PC-3 (cell line): ENCODE measurements around the gene EHMT1.

ENCODE experiments used
- EZH2 ChIP-seq: fragments of 300-600 bp; sonication (generic); IDR thresholded peaks from one replicate; pipeline ENCODE4 v1.6.1; 2017; ENCODE audit warnings: antibody characterized with exemption, mild to moderate bottlenecking, low read length; ENCODE audit not compliant: unreplicated experiment
- TF ChIP-seq, protein P1 (sequence below): fragments of 300-600 bp; sonication (generic); conservative IDR thresholded peaks from 2 replicates; pipeline ENCODE4 v1.5.1; 2017; ENCODE audit warnings: antibody characterized with exemption, low read depth, mild to moderate bottlenecking, low read length

DNA sequence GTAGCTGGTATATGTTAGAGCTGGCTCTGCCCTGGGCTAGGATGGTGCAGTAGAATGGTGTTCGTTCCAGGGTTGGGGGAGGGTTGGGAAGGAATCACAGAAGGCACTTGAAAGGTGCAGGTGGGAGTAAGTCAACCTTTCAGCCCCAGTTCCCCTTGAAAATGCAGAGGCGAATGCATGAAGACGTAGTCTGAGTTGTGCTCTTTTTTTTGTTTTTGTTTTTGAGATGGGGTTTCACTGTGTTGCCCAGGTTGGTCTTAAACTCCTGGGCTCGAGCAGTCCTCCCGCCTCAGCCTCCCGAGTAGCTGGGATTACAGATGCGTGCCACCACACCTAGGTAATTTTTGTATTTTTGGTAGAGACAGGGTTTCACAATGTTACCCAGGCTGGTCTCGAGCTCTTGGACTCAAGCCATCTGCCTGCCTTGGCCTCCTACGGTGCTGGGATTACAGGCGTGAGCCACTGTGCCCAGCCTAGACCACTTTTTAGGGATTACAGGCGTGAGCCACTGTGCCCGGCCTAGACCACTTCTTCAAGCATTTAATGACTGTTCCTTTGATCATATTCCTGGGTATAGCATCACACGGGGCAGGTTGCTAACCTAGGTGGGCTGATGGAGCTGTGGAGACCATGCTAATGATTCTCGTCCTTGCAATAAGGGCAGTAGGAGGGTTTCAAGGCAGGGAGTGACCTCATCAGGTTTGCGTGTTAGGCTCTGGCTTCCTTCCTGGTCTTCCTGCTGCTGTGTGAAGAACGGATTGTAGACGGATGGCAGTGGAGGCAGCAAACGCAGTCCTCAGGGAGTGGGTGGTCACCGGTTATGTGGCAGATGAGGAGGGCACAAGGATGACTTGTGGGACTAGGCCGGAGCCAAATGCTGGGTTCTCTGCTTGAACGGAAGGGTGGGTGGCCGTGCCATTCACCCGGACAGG, 13.7 kb downstream of the EHMT1 start:
- TF ChIP-seq, protein P1, sequence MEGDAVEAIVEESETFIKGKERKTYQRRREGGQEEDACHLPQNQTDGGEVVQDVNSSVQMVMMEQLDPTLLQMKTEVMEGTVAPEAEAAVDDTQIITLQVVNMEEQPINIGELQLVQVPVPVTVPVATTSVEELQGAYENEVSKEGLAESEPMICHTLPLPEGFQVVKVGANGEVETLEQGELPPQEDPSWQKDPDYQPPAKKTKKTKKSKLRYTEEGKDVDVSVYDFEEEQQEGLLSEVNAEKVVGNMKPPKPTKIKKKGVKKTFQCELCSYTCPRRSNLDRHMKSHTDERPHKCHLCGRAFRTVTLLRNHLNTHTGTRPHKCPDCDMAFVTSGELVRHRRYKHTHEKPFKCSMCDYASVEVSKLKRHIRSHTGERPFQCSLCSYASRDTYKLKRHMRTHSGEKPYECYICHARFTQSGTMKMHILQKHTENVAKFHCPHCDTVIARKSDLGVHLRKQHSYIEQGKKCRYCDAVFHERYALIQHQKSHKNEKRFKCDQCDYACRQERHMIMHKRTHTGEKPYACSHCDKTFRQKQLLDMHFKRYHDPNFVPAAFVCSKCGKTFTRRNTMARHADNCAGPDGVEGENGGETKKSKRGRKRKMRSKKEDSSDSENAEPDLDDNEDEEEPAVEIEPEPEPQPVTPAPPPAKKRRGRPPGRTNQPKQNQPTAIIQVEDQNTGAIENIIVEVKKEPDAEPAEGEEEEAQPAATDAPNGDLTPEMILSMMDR: no peak
- no peak for TF ChIP-seq EZH2
